Measurements from ENCODE around the gene KRTAP5-11. TPM values are rescaled to one million over a fixed set of nuclear protein-coding genes. Genes with fewer than 3 reads are reported as not detected.
"Not testable (repeated sequence)": the region's sequence is repeated elsewhere in the genome, so short reads cannot be mapped to it uniquely, and the experiment has no call there.

Gene KRTAP5-11
- total and polyA plus RNA-seq, 5 donors: not detected

DNA sequence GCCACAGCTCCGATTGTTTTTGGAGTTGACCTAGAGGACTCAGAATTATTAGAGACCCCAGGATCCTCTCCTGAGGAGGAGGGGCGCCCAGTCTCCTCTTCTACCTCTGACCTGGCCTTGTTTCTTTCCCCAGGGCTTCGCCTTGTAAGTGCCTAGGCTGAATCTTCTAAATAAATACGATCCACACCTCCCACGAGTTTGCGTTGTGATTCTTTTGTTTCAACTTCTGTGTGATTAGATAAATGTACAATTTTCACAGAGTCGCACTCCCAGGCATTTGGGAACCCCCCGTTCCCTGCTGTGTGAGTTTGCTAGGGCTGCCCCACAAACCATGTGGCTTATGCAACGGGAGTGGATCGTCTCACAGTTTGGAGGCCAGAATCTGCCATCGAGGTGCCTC is 43.7 kb downstream of the KRTAP5-11 start:
- 74% methylated on average over 11 of the region's 11 CpGs for WGBS
- Histone ChIP-seq H3K27me3 (ENCODE audit: control insufficient read depth, insufficient read depth) (no peaks in the 10 kb centered on the region), H3K4me1 (ENCODE audit: control insufficient read depth, insufficient read depth, low read length) (no peaks in the 10 kb centered on the region), H3K27ac (ENCODE audit: low read length) (no peak overlapping the region), H3K9me3 (ENCODE audit: control insufficient read depth, low read length) (no peaks in the 10 kb centered on the region), H3K4me3 (ENCODE audit: low read length) (no peak overlapping the region)
- intact Hi-C loops (cut with DNase I): no loop called here
- no peak for DNase-seq
- ATAC-seq: no peak

GRCh38 chr11:71538666-71538990 is 44.0 kb downstream of the KRTAP5-11 start:
- DNase-seq (no peak), ATAC-seq (no peak)
- H3K4me3 ChIP-seq (ENCODE audit: low read length): no peak overlapping the region
- WGBS: 85% methylated on average over 4 of the region's 4 CpGs
- H3K4me1 ChIP-seq (ENCODE audit: control insufficient read depth, insufficient read depth, low read length): no peaks in the 10 kb centered on the region
- intact Hi-C loops (cut with DNase I): no loop called here
- no peak overlapping the region for H3K27ac ChIP-seq (ENCODE audit: low read length)
- H3K9me3 ChIP-seq (ENCODE audit: control insufficient read depth, low read length): no peaks in the 10 kb centered on the region
- no peaks in the 10 kb centered on the region for H3K27me3 ChIP-seq (ENCODE audit: control insufficient read depth, insufficient read depth)

DNA sequence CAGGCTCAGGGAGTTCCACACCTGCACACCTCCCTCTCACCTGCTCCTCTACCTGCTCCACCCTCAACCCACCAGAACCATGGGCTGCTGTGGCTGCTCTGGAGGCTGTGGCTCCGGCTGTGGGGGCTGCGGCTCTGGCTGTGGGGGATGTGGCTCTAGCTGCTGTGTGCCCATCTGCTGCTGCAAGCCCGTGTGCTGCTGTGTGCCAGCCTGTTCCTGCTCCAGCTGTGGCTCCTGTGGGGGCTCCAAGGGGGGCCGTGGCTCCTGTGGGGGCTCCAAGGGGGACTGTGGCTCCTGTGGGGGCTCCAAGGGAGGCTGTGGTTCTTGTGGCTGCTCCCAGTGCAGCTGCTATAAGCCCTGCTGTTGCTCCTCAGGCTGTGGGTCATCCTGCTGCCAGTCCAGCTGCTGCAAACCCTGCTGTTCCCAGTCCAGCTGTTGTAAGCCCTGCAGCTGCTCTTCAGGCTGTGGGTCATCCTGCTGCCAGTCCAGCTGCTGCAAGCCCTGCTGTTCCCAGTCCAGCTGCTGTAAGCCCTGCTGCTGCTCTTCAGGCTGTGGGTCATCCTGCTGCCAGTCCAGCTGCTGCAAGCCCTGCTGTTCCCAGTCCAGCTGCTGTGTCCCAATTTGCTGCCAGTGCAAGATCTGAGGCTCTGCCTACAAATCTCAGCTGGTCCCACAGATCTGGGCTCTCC is 44.6 kb downstream of the KRTAP5-11 start, which contains the start of gene KRTAP5-8:
TSS of gene KRTAP5-8 (plus strand) at position 49 of the 689 bp plus-strand sequence. CDS start at position 80, 31 bp downstream.
- intact Hi-C loops (cut with DNase I); H3K27me3 ChIP-seq (ENCODE audit: control insufficient read depth, insufficient read depth); H3K4me3 ChIP-seq (ENCODE audit: low read length); DNase-seq; H3K27ac ChIP-seq (ENCODE audit: low read length); H3K4me1 ChIP-seq (ENCODE audit: control insufficient read depth, insufficient read depth, low read length); H3K9me3 ChIP-seq (ENCODE audit: control insufficient read depth, low read length); ATAC-seq: not testable (repeated sequence)
- 62% methylated on average over 4 of the region's 4 CpGs for WGBS

DNA sequence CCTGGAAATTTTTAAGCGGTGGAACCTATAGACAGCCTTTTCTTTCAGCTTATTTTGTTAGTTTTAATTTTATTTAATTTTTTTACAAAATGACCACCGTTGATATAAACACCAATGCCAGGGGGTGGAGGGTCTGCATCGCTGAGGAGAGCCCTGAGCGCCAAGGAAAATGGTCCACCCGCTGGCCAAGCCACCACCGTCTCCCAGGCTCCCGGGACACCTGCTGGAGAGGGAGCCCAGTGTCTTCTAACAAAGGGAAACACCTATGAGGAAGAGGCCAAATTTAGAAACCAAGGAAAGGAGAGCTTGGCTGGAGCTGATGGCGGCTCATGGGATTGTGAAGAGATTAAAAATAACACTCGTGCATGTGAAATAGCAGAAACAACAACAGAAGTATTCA is 45.1 kb downstream of the KRTAP5-11 start:
- Histone ChIP-seq H3K9me3 (ENCODE audit: control insufficient read depth, low read length) (no peaks in the 10 kb centered on the region), H3K27ac (ENCODE audit: low read length) (no peak overlapping the region), H3K4me1 (ENCODE audit: control insufficient read depth, insufficient read depth, low read length) (no peaks in the 10 kb centered on the region), H3K4me3 (ENCODE audit: low read length) (no peak overlapping the region), H3K27me3 (ENCODE audit: control insufficient read depth, insufficient read depth) (no peaks in the 10 kb centered on the region)
- intact Hi-C loops (cut with DNase I): no loop called here
- ATAC-seq: no peak
- WGBS: 84% methylated on average over 9 of the region's 9 CpGs
- DNase-seq: no peak

GRCh38 chr11:71535825-71536224 is 46.9 kb downstream of the KRTAP5-11 start:
- H3K27me3 ChIP-seq (ENCODE audit: control insufficient read depth, insufficient read depth): no peaks in the 10 kb centered on the region
- H3K4me3 ChIP-seq (ENCODE audit: low read length): no peak overlapping the region
- H3K9me3 ChIP-seq (ENCODE audit: control insufficient read depth, low read length): no peaks in the 10 kb centered on the region
- intact Hi-C loops (cut with DNase I): no loop called here
- ATAC-seq: no peak
- 96% methylated on average over 9 of the region's 9 CpGs for WGBS
- no peaks in the 10 kb centered on the region for H3K4me1 ChIP-seq (ENCODE audit: control insufficient read depth, insufficient read depth, low read length)
- no peak for DNase-seq
- no peak overlapping the region for H3K27ac ChIP-seq (ENCODE audit: low read length)

- H3K27ac ChIP-seq (ENCODE audit: low read length); H3K9me3 ChIP-seq (ENCODE audit: control insufficient read depth, low read length); DNase-seq; H3K4me3 ChIP-seq (ENCODE audit: low read length); intact Hi-C loops (cut with DNase I); ATAC-seq; H3K27me3 ChIP-seq (ENCODE audit: control insufficient read depth, insufficient read depth); H3K4me1 ChIP-seq (ENCODE audit: control insufficient read depth, insufficient read depth, low read length): not testable (repeated sequence)
- 56% methylated on average over 17 of the region's 17 CpGs for WGBS
Measured at GRCh38 chr11:71534711-71535608, 47.7 kb downstream of the KRTAP5-11 start.

- Histone ChIP-seq H3K4me1 (ENCODE audit: control insufficient read depth, insufficient read depth, low read length) (no peaks in the 10 kb centered on the region), H3K27me3 (ENCODE audit: control insufficient read depth, insufficient read depth) (no peaks in the 10 kb centered on the region), H3K9me3 (ENCODE audit: control insufficient read depth, low read length) (no peaks in the 10 kb centered on the region), H3K4me3 (ENCODE audit: low read length) (no peak overlapping the region), H3K27ac (ENCODE audit: low read length) (no peak overlapping the region)
- ATAC-seq (no peak), DNase-seq (no peak)
- 81% methylated on average over 10 of the region's 10 CpGs for WGBS
- intact Hi-C loops (cut with DNase I): no loop called here
Measured at GRCh38 chr11:71532036-71532610, 50.6 kb downstream of the KRTAP5-11 start.

Other genes starting within 250 kb of the KRTAP5-11 start
- gene DHCR7, start 134.5 kb downstream of the KRTAP5-11 start, total RNA-seq: 10 to 100 TPM; 52.7 to 73.5 (median 60.9) TPM
- gene DHCR7, start 134.5 kb downstream of the KRTAP5-11 start, polyA plus RNA-seq: 28.7 TPM
- 10 to 100 TPM; 23.0 to 28.2 (median 26.4) TPM for gene NADSYN1, start 129.7 kb downstream of the KRTAP5-11 start, total RNA-seq
- 21.5 TPM for gene NADSYN1, start 129.7 kb downstream of the KRTAP5-11 start, polyA plus RNA-seq
- gene KRTAP5-7, start 55.6 kb downstream of the KRTAP5-11 start, total RNA-seq: not detected
- not detected for gene KRTAP5-7, start 55.6 kb downstream of the KRTAP5-11 start, polyA plus RNA-seq
- gene KRTAP5-8, start 44.9 kb downstream of the KRTAP5-11 start, total RNA-seq: not detected
- not detected for gene KRTAP5-8, start 44.9 kb downstream of the KRTAP5-11 start, polyA plus RNA-seq
- not detected for gene KRTAP5-9, start 34.5 kb downstream of the KRTAP5-11 start, total RNA-seq
- not detected for gene KRTAP5-9, start 34.5 kb downstream of the KRTAP5-11 start, polyA plus RNA-seq
- not detected for gene KRTAP5-10, start 17.3 kb downstream of the KRTAP5-11 start, total RNA-seq
- not detected for gene KRTAP5-10, start 17.3 kb downstream of the KRTAP5-11 start, polyA plus RNA-seq

Data from right cardiac atrium (tissue), 5 donors.